Measurements from ENCODE around the gene BMP7.

Gene BMP7

DNA sequence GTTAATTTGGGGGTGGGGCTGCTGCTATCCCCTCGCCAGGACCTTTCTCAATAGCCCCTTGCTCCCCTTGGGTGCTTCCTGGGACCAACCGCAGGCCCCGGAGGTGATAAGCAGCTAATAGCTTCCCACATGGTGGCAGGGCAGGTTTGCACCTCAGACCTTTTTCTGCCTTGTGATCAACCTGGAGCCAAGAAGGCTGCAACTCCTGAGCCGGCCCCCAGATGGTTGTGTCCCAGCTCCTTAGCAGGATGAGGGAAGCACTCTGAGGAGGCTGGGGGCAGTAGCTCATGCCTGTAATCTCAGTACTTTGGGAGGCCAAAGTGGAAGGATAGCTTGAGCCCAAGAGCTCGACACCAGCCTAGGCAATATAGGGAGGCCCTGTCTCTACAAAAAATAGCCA, 85.5 kb downstream of the BMP7 start:
- DNase-seq (ENCODE audit: low read depth) = no peak
- H3K4me1 ChIP-seq (ENCODE audit: control insufficient read depth, insufficient read depth, low read length) = no peaks in the 10 kb centered on the region
- H3K27me3 ChIP-seq (replicated peaks; ENCODE audit: control insufficient read depth, insufficient read depth, low read length) = peaks cover 24% of the 10 kb centered on the region
- no peak overlapping the region for H3K4me3 ChIP-seq (ENCODE audit: low read length)
- H3K9me3 ChIP-seq (ENCODE audit: control insufficient read depth, low read length) = no peaks in the 10 kb centered on the region
- no peak overlapping the region for H3K9ac ChIP-seq (ENCODE audit: low read length)
- no peaks in the 10 kb centered on the region for H3K36me3 ChIP-seq (ENCODE audit: control insufficient read depth, insufficient read depth, low read length, severe bottlenecking)

DNA sequence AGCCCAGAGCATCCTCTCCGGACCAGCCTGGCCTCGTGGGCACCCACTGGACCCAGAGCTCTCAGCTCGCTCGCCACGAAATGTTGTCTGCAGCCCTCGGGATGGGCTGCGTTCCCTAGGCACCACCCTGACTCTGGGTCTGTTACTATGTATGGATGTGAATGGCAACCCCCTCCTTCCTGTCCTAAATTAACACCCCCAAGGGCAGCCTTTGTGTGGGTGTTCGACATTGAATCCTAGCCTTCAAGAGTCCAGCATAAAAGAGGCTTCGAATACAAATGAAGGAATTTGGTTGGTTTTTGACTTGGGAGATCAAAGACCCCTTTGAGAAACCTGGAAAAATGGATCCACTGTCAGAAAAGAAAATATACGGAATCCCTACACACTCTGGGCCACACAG, 86.1 kb downstream of the BMP7 start:
- no peaks in the 10 kb centered on the region for H3K36me3 ChIP-seq (ENCODE audit: control insufficient read depth, insufficient read depth, low read length, severe bottlenecking)

DNA sequence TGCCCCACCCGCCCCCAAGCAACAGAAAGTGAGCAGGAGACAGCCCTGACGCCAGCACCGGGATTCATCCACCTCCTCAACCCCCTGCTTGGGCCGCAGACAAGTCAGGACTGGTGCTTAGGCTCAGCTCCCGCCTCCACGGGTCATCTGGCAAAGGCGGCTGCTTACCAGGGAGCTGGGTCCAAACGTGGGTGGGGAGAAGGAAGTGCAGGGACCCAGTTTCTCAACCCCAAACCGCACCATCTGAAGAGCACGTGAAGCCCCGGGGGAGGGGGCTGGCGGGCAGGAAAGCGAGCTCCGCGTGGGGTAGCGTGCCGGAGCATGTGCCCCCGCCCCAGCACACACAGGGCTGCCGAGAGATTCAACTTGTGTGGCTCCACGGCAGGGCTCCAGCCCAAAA, 87.2 kb downstream of the BMP7 start:
- no peaks in the 10 kb centered on the region for H3K4me1 ChIP-seq (ENCODE audit: control insufficient read depth, insufficient read depth, low read length)
- no peak overlapping the region for H3K4me3 ChIP-seq (ENCODE audit: low read length)
- H3K27me3 ChIP-seq (replicated peaks; ENCODE audit: control insufficient read depth, insufficient read depth, low read length) = peaks cover 33% of the 10 kb centered on the region
- no peaks in the 10 kb centered on the region for H3K36me3 ChIP-seq (ENCODE audit: control insufficient read depth, insufficient read depth, low read length, severe bottlenecking)
- H3K9ac ChIP-seq (ENCODE audit: low read length) = no peak overlapping the region
- H3K9me3 ChIP-seq (ENCODE audit: control insufficient read depth, low read length) = no peaks in the 10 kb centered on the region
- no peak for DNase-seq (ENCODE audit: low read depth)

More for the DNA sequence above, 86.1 kb downstream of the BMP7 start:
- DNase-seq (ENCODE audit: low read depth) = no peak
- Histone ChIP-seq H3K4me3 (ENCODE audit: low read length) (no peak overlapping the region), H3K9me3 (ENCODE audit: control insufficient read depth, low read length) (no peaks in the 10 kb centered on the region), H3K4me1 (ENCODE audit: control insufficient read depth, insufficient read depth, low read length) (no peaks in the 10 kb centered on the region), H3K27me3 (replicated peaks; ENCODE audit: control insufficient read depth, insufficient read depth, low read length) (peaks cover 28% of the 10 kb centered on the region), H3K9ac (ENCODE audit: low read length) (no peak overlapping the region)

DNA sequence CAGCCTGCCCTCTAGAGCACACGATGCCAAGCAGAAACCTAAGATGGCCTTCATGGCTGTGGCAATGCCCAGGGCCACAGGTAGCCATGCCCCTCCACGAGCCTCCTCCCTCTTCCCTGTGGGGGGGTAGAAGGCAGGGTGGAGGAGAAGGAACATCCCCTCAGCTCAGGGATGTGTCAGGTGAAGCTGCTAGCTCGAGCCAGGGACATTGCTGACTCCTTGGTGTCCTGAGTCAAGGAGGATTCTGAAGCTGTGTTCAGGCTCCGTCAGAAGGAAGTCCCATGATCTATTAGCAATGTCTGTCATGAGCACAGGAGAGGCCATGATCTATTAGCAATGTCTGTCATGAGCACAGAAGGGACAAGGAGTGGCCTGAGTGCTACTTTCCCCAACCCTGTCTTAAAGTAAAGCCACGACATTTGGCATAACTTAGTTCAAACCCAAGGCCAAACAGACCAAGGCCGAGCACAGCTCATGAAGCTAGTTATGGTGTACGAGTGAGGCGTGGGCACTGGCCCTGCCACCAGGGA, 87.8 kb downstream of the BMP7 start:
- H3K27me3 ChIP-seq (replicated peaks; ENCODE audit: control insufficient read depth, insufficient read depth, low read length) = peaks cover 31% of the 10 kb centered on the region
- no peak for DNase-seq (ENCODE audit: low read depth)
- H3K4me3 ChIP-seq (ENCODE audit: low read length) = no peak overlapping the region
- no peak overlapping the region for H3K9ac ChIP-seq (ENCODE audit: low read length)
- no peaks in the 10 kb centered on the region for H3K4me1 ChIP-seq (ENCODE audit: control insufficient read depth, insufficient read depth, low read length)
- no peaks in the 10 kb centered on the region for H3K36me3 ChIP-seq (ENCODE audit: control insufficient read depth, insufficient read depth, low read length, severe bottlenecking)
- no peaks in the 10 kb centered on the region for H3K9me3 ChIP-seq (ENCODE audit: control insufficient read depth, low read length)

DNA sequence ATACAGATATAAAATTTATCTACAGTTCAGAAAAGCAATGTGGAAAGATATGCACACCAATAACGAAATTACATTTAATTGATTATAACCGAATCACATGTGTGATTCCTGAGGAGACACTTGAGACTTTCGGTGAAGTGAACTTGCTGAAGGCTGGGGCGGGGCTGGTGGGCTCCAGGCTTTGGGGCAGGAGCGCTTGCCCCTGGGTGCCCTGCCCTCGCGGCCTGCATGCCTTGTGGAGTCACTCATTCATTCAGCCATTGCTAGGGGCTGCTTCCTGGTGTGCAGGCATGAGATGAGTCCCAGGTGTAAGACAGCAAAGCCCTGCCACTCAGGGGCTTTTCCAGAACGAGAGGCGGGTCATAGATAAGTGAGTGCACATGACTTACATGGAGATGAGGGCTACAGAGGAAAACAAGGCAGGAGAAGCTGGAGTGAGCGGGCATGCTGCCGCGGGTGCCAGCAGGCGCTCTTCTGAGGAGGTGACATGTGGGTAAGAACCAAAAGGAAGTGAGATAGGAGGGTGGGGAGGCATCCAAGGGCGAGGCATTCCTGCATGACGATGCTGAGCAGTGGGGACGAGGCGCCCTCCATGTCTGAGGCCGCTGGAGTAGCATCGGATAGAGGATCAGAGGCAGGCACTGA, 88.7 kb downstream of the BMP7 start:
- Histone ChIP-seq H3K27me3 (replicated peaks; ENCODE audit: control insufficient read depth, insufficient read depth, low read length) (peaks cover 31% of the 10 kb centered on the region), H3K36me3 (ENCODE audit: control insufficient read depth, insufficient read depth, low read length, severe bottlenecking) (no peaks in the 10 kb centered on the region), H3K9me3 (ENCODE audit: control insufficient read depth, low read length) (no peaks in the 10 kb centered on the region), H3K4me1 (ENCODE audit: control insufficient read depth, insufficient read depth, low read length) (no peaks in the 10 kb centered on the region), H3K4me3 (ENCODE audit: low read length) (no peak overlapping the region), H3K9ac (ENCODE audit: low read length) (no peak overlapping the region)
- no peak for DNase-seq (ENCODE audit: low read depth)

DNA sequence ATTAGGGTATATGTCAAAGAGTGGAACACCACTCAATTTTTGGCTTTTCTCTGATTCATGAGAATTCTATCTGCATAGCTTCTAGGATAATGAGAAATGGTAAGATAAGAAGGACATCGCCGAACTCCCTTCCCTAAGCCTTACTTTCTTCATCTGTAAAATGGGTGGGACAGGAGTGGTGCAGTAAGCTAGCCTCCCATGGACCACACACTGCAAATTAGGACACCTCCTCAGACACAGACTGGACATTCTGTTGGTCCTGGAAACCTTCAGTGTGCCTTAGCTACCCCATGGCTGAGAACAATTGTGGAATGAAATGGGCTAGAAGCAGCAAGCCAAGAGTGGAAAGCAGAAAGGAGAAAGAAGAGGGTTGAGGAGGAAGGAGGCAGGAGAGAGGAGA, 89.6 kb downstream of the BMP7 start:
- H3K9me3 ChIP-seq (ENCODE audit: control insufficient read depth, low read length) = no peaks in the 10 kb centered on the region
- no peak for DNase-seq (ENCODE audit: low read depth)
- H3K9ac ChIP-seq (ENCODE audit: low read length) = no peak overlapping the region
- no peaks in the 10 kb centered on the region for H3K36me3 ChIP-seq (ENCODE audit: control insufficient read depth, insufficient read depth, low read length, severe bottlenecking)
- H3K4me1 ChIP-seq (ENCODE audit: control insufficient read depth, insufficient read depth, low read length) = no peaks in the 10 kb centered on the region
- peaks cover 37% of the 10 kb centered on the region for H3K27me3 ChIP-seq (replicated peaks; ENCODE audit: control insufficient read depth, insufficient read depth, low read length)
- no peak overlapping the region for H3K4me3 ChIP-seq (ENCODE audit: low read length)

DNA sequence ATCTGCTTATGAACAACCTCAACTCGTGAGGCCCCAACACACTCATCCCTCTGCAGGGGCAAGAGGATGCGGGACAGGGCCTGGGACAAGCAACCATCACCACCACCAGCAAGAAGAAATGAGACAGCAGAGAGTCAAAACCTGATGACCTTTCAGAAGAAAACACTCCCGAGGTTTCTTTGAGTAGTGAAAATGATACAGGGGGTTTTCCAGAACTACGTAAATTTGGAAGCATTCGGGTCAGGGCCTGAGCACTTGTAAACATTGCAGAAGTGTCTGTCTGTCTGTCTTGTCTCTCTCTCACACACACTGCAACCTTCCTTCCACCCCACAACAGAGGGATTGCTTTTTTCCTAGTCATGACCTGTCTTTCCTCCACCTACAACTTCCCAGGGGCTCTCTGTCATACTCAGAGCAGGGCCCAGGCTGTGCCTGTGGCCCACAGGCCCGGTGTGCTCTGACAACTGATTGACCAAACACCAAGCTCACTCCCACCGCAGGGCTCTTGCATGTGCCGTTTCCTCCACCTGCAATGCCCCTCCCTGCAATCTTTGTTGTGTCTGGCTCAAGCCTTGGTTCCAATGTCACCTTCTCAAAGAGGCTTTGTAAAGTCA, 90.9 kb downstream of the BMP7 start:
- Histone ChIP-seq H3K27me3 (replicated peaks; ENCODE audit: control insufficient read depth, insufficient read depth, low read length) (peaks cover 46% of the 10 kb centered on the region), H3K9ac (ENCODE audit: low read length) (no peak overlapping the region), H3K9me3 (ENCODE audit: control insufficient read depth, low read length) (no peaks in the 10 kb centered on the region), H3K4me3 (ENCODE audit: low read length) (no peak overlapping the region), H3K4me1 (ENCODE audit: control insufficient read depth, insufficient read depth, low read length) (no peaks in the 10 kb centered on the region), H3K36me3 (ENCODE audit: control insufficient read depth, insufficient read depth, low read length, severe bottlenecking) (no peaks in the 10 kb centered on the region)
- no peak for DNase-seq (ENCODE audit: low read depth)

DNA sequence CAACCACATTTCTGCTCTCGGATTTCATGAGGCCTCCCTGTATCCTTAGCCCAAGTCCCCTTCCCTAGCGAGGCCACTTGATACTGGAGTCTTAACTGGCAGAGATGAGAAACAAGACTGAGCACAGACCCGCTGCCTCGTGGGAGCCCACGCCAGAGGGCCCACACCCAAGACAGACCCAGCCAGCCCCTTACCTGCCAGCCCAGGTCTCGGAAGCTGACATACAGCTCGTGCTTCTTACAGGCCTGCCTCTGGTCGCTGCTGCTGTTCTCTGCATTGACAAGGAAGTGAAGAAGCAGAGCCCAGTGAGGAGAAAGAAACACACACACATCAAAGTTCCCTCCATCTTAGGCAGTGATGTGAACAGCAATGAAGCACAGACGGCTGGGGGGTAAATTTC, 91.7 kb downstream of the BMP7 start:
- no peak for DNase-seq (ENCODE audit: low read depth)
- Histone ChIP-seq H3K9me3 (ENCODE audit: control insufficient read depth, low read length) (no peaks in the 10 kb centered on the region), H3K36me3 (ENCODE audit: control insufficient read depth, insufficient read depth, low read length, severe bottlenecking) (no peaks in the 10 kb centered on the region), H3K4me3 (ENCODE audit: low read length) (no peak overlapping the region), H3K27me3 (replicated peaks; ENCODE audit: control insufficient read depth, insufficient read depth, low read length) (peaks cover 48% of the 10 kb centered on the region), H3K9ac (ENCODE audit: low read length) (no peak overlapping the region), H3K4me1 (ENCODE audit: control insufficient read depth, insufficient read depth, low read length) (no peaks in the 10 kb centered on the region)

DNA sequence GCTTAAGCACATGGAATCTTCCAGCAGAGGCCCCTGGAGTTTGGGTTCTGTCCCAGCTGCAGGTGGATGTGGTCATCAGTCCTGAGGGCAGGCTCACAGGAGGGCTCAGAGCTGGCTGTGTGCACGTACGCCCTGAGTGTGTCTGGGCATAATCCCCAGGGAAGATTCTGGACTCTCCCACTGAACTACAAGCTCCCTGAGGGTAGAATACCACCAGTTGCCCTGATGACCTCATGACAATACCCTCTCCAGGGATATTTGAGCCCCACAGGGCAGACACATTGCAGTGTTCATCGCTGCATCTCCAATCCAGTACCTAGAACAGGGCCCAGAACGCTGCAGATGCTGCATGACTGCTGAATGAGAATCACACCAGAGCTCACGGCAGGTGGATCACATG, 92.5 kb downstream of the BMP7 start:
- Histone ChIP-seq H3K36me3 (ENCODE audit: control insufficient read depth, insufficient read depth, low read length, severe bottlenecking) (no peaks in the 10 kb centered on the region), H3K9me3 (ENCODE audit: control insufficient read depth, low read length) (no peaks in the 10 kb centered on the region), H3K9ac (ENCODE audit: low read length) (no peak overlapping the region), H3K27me3 (replicated peaks; ENCODE audit: control insufficient read depth, insufficient read depth, low read length) (peaks cover 48% of the 10 kb centered on the region), H3K4me1 (ENCODE audit: control insufficient read depth, insufficient read depth, low read length) (no peaks in the 10 kb centered on the region), H3K4me3 (ENCODE audit: low read length) (no peak overlapping the region)
- no peak for DNase-seq (ENCODE audit: low read depth)

DNA sequence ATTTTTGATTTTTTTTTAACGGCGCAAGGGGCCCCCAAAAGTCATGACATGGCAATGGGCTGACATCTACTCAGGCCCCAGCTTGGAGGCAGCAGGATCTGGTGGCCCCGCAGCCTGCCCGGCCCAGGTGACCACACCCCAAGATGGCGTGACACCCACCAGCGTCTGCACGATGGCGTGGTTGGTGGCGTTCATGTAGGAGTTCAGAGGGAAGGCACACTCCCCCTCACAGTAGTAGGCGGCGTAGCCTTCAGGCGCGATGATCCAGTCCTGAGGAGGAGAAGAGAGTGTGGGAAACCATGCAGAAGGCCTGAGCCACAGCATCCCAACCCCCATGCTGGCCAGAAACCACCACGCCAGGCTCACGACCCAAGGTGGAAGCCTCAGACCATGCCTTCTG, 93.4 kb downstream of the BMP7 start:
- H3K4me3 ChIP-seq (ENCODE audit: low read length) = no peak overlapping the region
- H3K4me1 ChIP-seq (ENCODE audit: control insufficient read depth, insufficient read depth, low read length) = no peaks in the 10 kb centered on the region
- H3K9ac ChIP-seq (ENCODE audit: low read length) = no peak overlapping the region
- DNase-seq (ENCODE audit: low read depth) = no peak
- H3K9me3 ChIP-seq (ENCODE audit: control insufficient read depth, low read length) = no peaks in the 10 kb centered on the region
- H3K27me3 ChIP-seq (replicated peaks; ENCODE audit: control insufficient read depth, insufficient read depth, low read length) = peaks cover 42% of the 10 kb centered on the region
- no peaks in the 10 kb centered on the region for H3K36me3 ChIP-seq (ENCODE audit: control insufficient read depth, insufficient read depth, low read length, severe bottlenecking)

DNA sequence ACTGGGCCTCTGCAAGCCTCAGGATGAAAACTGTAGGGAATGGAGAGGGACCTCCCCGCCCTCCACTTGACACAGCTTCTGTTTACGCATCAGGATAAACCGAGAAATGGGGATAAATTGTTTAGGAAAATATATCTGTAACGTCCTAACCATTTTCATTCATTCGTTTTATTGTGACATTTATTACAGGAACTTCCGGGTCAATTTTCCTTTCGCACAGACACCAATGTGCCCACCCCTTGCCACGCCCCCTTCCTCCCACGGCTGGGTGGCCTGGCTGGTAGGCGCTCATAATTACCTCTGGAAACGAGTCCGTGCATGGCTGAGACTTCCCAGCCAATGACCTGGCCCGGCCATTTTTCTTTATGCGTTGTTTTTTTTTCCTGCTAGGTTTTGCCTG, 96.1 kb downstream of the BMP7 start:
- H3K9ac ChIP-seq (ENCODE audit: low read length) = no peak overlapping the region
- no peak for DNase-seq (ENCODE audit: low read depth)
- H3K36me3 ChIP-seq (ENCODE audit: control insufficient read depth, insufficient read depth, low read length, severe bottlenecking) = no peaks in the 10 kb centered on the region
- no peak overlapping the region for H3K4me3 ChIP-seq (ENCODE audit: low read length)
- H3K9me3 ChIP-seq (ENCODE audit: control insufficient read depth, low read length) = no peaks in the 10 kb centered on the region
- peaks cover 38% of the 10 kb centered on the region for H3K27me3 ChIP-seq (replicated peaks; ENCODE audit: control insufficient read depth, insufficient read depth, low read length)
- no peaks in the 10 kb centered on the region for H3K4me1 ChIP-seq (ENCODE audit: control insufficient read depth, insufficient read depth, low read length)

DNA sequence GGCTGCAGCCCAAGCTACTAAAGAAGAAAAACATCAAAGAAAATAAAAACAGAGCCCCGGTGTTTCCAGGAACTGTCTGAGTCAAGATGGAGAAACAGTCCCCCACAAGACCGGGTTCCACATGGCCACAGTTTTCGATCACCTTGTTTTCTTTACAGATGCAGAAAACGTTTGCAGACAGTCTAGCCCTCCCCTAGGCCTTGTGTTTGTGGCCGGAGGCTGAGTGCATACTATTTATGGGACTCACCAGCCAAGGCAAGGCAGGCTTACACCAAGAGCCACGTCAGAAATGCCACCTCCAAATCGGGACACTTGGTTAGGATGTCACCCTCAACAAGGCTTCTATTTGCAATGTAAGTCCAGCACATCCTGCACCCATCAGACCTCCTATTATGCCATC, 97.3 kb downstream of the BMP7 start:
- no peak for DNase-seq (ENCODE audit: low read depth)
- Histone ChIP-seq H3K9me3 (ENCODE audit: control insufficient read depth, low read length) (peaks cover 1% of the 10 kb centered on the region), H3K36me3 (ENCODE audit: control insufficient read depth, insufficient read depth, low read length, severe bottlenecking) (no peaks in the 10 kb centered on the region), H3K27me3 (replicated peaks; ENCODE audit: control insufficient read depth, insufficient read depth, low read length) (peaks cover 38% of the 10 kb centered on the region), H3K4me3 (ENCODE audit: low read length) (no peak overlapping the region), H3K9ac (ENCODE audit: low read length) (no peak overlapping the region), H3K4me1 (ENCODE audit: control insufficient read depth, insufficient read depth, low read length) (no peaks in the 10 kb centered on the region)

Measured in adipocyte (in vitro differentiated cells).